Measurements from ENCODE around the gene SMARCAL1.

Gene SMARCAL1

GRCh38 chr2:216477283-216478035 lies 65.2 kb downstream of the SMARCAL1 start:
- DNase-seq (ENCODE audit: low spot score), result no peak

GRCh38 chr2:216478151-216478550 lies 65.9 kb downstream of the SMARCAL1 start:
- no peak for DNase-seq (ENCODE audit: low spot score)

GRCh38 chr2:216478791-216479190 lies 66.5 kb downstream of the SMARCAL1 start:
- no peak for DNase-seq (ENCODE audit: low spot score)

GRCh38 chr2:216480221-216480620 lies 67.9 kb downstream of the SMARCAL1 start:
- DNase-seq (ENCODE audit: low spot score), result no peak

GRCh38 chr2:216482640-216483039 lies 70.4 kb downstream of the SMARCAL1 start:
- no peak for DNase-seq (ENCODE audit: low spot score)

- no peak for DNase-seq (ENCODE audit: low spot score)
Observed at GRCh38 chr2:216485237-216485636, 73.0 kb downstream of the SMARCAL1 start.

- DNase-seq (ENCODE audit: low spot score), result no peak
Observed at GRCh38 chr2:216485745-216486144, 73.5 kb downstream of the SMARCAL1 start.

- no peak for DNase-seq (ENCODE audit: low spot score)
Observed at GRCh38 chr2:216486271-216486670, 74.0 kb downstream of the SMARCAL1 start.

- no peak for DNase-seq (ENCODE audit: low spot score)
Observed at GRCh38 chr2:216486708-216487107, 74.4 kb downstream of the SMARCAL1 start.

- DNase-seq (ENCODE audit: low spot score), result no peak
Observed at GRCh38 chr2:216490061-216490460, 77.8 kb downstream of the SMARCAL1 start.

- DNase-seq (ENCODE audit: low spot score), result peak; percentile 68
Observed at GRCh38 chr2:216491793-216492596, 79.7 kb downstream of the SMARCAL1 start.

- DNase-seq (ENCODE audit: low spot score), result no peak
Observed at GRCh38 chr2:216492597-216493333, 80.5 kb downstream of the SMARCAL1 start.

GRCh38 chr2:216493334-216493685 lies 81.0 kb downstream of the SMARCAL1 start:
- no peak for DNase-seq (ENCODE audit: low spot score)

GRCh38 chr2:216495656-216496055 lies 83.4 kb downstream of the SMARCAL1 start:
- no peak for DNase-seq (ENCODE audit: low spot score)

GRCh38 chr2:216497382-216498069 lies 85.2 kb downstream of the SMARCAL1 start:
- DNase-seq (ENCODE audit: low spot score), result no peak

GRCh38 chr2:216498070-216498378 lies 85.7 kb downstream of the SMARCAL1 start:
- DNase-seq (ENCODE audit: low spot score), result no peak

- peak; percentile 91 for DNase-seq (ENCODE audit: low spot score)
Observed at GRCh38 chr2:216498379-216499352, 86.4 kb downstream of the SMARCAL1 start, which contains the start of gene RPL37A. Gene RPL37A (plus strand): TSS chr2:216498844. CDS start chr2:216498875, 31 bp downstream.

- DNase-seq (ENCODE audit: low spot score), result no peak
Observed at GRCh38 chr2:216499641-216500218, 87.4 kb downstream of the SMARCAL1 start.

GRCh38 chr2:216500572-216500971 lies 88.3 kb downstream of the SMARCAL1 start:
- no peak for DNase-seq (ENCODE audit: low spot score)

GRCh38 chr2:216501854-216502253 lies 89.6 kb downstream of the SMARCAL1 start:
- DNase-seq (ENCODE audit: low spot score), result no peak

All from germinal center (tissue), 1 donor.